Endodermal cell (in vitro differentiated cells): ENCODE measurements around the gene FAM131A. TPM values are rescaled to one million over a fixed set of nuclear protein-coding genes. Genes with fewer than 3 reads are reported as not detected.

Experiments
- DNase-seq: peaks from one replicate; pipeline ENCODE4 v3.0.0-alpha.2; 2017
- H3K27ac ChIP-seq: 2 replicates; pipeline ENCODE4 v1.5.1; 2013; ENCODE audit warnings: mild to moderate bottlenecking, low read depth, low read length, moderate library complexity
- H3K27me3 ChIP-seq: 2 replicates; pipeline ENCODE4 v1.6.1; 2013; ENCODE audit warnings: mild to moderate bottlenecking, low read length, moderate library complexity; ENCODE audit not compliant: insufficient read depth, control insufficient read depth, poor library complexity, severe bottlenecking
- H3K36me3 ChIP-seq: 2 replicates; pipeline ENCODE4 v1.7.0; 2013; ENCODE audit warnings: mild to moderate bottlenecking, low read length, moderate library complexity; ENCODE audit not compliant: control insufficient read depth, insufficient read depth
- H3K4me1 ChIP-seq: one replicate; pipeline ENCODE4 v1.7.0; 2013; ENCODE audit warnings: low read length; ENCODE audit not compliant: control insufficient read depth, insufficient read depth
- H3K4me3 ChIP-seq: 2 replicates; pipeline ENCODE4 v1.5.1; 2013; ENCODE audit warnings: mild to moderate bottlenecking, low read length, moderate library complexity
- H3K9ac ChIP-seq: 2 replicates; pipeline ENCODE4 v1.6.1; 2013; ENCODE audit warnings: mild to moderate bottlenecking, low read length, moderate library complexity; ENCODE audit not compliant: poor library complexity, severe bottlenecking; ENCODE audit errors: extremely low read depth
- H3K9me3 ChIP-seq: 2 replicates; pipeline ENCODE4 v1.6.1; 2013; ENCODE audit warnings: mild to moderate bottlenecking, low read length, moderate library complexity; ENCODE audit not compliant: control insufficient read depth
- H3K27ac Mint-ChIP-seq: 2 replicates; pipeline ENCODE4 v1.8.0; 2020; ENCODE audit warnings: mixed read lengths
- H3K27me3 Mint-ChIP-seq: 2 replicates; pipeline ENCODE4 v1.8.0; 2021; ENCODE audit warnings: mild to moderate bottlenecking, mixed read lengths; ENCODE audit not compliant: insufficient read depth
- H3K36me3 Mint-ChIP-seq: 2 replicates; pipeline ENCODE4 v1.8.0; 2020; ENCODE audit warnings: low read depth, mixed read lengths
- H3K4me1 Mint-ChIP-seq: 2 replicates; pipeline ENCODE4 v1.8.0; 2020; ENCODE audit warnings: mixed read lengths
- H3K4me3 Mint-ChIP-seq: 2 replicates; pipeline ENCODE4 v1.8.0; 2020; ENCODE audit warnings: mild to moderate bottlenecking, moderate library complexity, mixed read lengths
- H3K9me3 Mint-ChIP-seq: 2 replicates; pipeline ENCODE4 v1.8.0; 2020; ENCODE audit warnings: mild to moderate bottlenecking, mixed read lengths
- WGBS, 2 experiments: methylation state at CpG; one replicate each; pipeline versions ENCODE4 v1.1.5 to v1.1.7; 2013; ENCODE audit warnings: missing lambda C conversion rate in 2 of 2, mixed read lengths in 1 of 2; ENCODE audit not compliant: insufficient coverage in 1 of 2, insufficient read length in 1 of 2; 5-methylcytosine and 5-hydroxymethylcytosine counted together
- total RNA-seq, 2 donors: library from RNA; stranded (reverse); fragmentation: NEBNext Ultra II Directional in 1 of 2; extraction: Animal tissue kit (Norgen Biotek cat#: 25700) in 1 of 2; gene quantifications; 2 replicates in 1 of 2; 3 replicates in 1 of 2; pipeline ENCODE4 v1.2.1, GENCODE V29; 2021
- TF ChIP-seq, protein P1 (sequence below): fragments of 200-600 bp; sonication (generic); conservative IDR thresholded peaks from 2 replicates; pipeline ENCODE4 v1.5.0; 2021; ENCODE audit warnings: antibody characterized with exemption, mild to moderate bottlenecking

FAM131A gene
- total RNA-seq, 2 donors from 2014 or later = 18.3 to 24.1 TPM

DNA sequence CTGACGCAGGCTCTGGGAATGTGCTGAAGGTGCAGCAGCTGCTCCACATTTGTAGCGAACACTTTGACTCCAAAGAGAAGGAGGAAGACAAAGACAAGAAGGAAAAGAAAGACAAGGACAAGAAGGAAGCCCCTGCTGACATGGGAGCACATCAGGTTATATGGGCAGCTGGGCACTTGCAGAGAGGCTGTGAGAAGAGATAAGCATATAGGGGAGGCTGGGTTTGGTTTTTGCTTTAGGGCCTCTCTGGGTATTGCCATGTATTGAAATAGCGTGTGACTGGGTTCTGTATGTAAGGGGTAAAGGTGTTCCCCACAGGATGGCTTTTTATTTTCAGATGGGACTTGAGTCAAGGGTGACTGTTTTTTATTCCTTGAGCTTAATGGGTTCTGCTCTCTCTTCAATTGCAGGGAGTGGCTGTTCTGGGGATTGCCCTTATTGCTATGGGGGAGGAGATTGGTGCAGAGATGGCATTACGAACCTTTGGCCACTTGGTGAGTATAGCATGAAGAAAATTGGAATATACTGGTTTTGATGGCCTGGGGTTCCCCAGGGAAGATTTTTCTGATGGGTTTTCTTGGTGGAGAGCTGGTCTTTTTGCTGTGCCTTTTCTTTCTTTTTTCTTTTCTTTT is 30.9 kb upstream of the FAM131A start:
- TF ChIP-seq, protein P1, sequence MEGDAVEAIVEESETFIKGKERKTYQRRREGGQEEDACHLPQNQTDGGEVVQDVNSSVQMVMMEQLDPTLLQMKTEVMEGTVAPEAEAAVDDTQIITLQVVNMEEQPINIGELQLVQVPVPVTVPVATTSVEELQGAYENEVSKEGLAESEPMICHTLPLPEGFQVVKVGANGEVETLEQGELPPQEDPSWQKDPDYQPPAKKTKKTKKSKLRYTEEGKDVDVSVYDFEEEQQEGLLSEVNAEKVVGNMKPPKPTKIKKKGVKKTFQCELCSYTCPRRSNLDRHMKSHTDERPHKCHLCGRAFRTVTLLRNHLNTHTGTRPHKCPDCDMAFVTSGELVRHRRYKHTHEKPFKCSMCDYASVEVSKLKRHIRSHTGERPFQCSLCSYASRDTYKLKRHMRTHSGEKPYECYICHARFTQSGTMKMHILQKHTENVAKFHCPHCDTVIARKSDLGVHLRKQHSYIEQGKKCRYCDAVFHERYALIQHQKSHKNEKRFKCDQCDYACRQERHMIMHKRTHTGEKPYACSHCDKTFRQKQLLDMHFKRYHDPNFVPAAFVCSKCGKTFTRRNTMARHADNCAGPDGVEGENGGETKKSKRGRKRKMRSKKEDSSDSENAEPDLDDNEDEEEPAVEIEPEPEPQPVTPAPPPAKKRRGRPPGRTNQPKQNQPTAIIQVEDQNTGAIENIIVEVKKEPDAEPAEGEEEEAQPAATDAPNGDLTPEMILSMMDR = no peak
- Mint-ChIP-seq H3K4me1 (no peaks in the 10 kb centered on the region), H3K27me3 (no peaks in the 10 kb centered on the region), H3K4me3 (no peak overlapping the region), H3K27ac (no peak overlapping the region), H3K9me3 (no peaks in the 10 kb centered on the region), H3K36me3 (peaks cover 82% of the 10 kb centered on the region)
- DNase-seq = no peak
- Histone ChIP-seq H3K9ac (no peak overlapping the region), H3K4me1 (no peaks in the 10 kb centered on the region), H3K36me3 (peaks cover 78% of the 10 kb centered on the region), H3K27me3 (no peaks in the 10 kb centered on the region), H3K9me3 (no peaks in the 10 kb centered on the region), H3K4me3 (no peak overlapping the region), H3K27ac (no peak overlapping the region)
- 96 to 100% methylated on average over 2 to 4 of the region's 4 CpGs for WGBS, 2 experiments

DNA sequence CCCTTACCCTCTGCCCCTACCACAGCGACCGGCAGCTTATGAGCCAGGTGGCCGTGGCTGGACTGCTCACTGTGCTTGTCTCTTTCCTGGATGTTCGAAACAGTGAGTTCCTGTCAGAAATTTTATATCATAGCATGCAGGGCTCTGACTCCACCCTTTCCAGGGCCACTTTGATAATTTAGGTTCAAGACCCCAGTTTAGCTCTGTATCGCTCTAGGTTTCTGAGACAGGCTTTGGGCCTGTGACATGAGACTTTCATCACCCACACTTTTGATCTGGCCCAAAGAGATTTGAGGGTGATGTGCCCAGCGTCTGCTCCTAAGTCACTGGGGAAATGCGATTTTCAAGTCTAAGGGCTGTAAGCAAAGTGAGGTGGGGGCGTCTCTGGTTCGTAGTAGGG is 29.5 kb upstream of the FAM131A start:
- Histone ChIP-seq H3K4me3 (no peak overlapping the region), H3K9me3 (no peaks in the 10 kb centered on the region), H3K9ac (no peak overlapping the region), H3K27me3 (no peaks in the 10 kb centered on the region), H3K36me3 (peaks cover 63% of the 10 kb centered on the region), H3K27ac (no peak overlapping the region), H3K4me1 (no peaks in the 10 kb centered on the region)
- H3K36me3 Mint-ChIP-seq = peaks cover 67% of the 10 kb centered on the region
- no peak overlapping the region for H3K4me3 Mint-ChIP-seq
- 95 to 100% methylated on average over 4 to 9 of the region's 9 CpGs for WGBS, 2 experiments
- H3K9me3 Mint-ChIP-seq = no peaks in the 10 kb centered on the region
- H3K27me3 Mint-ChIP-seq = no peaks in the 10 kb centered on the region
- TF ChIP-seq, protein P1 = no peak
- DNase-seq = no peak
- H3K27ac Mint-ChIP-seq = no peak overlapping the region
- H3K4me1 Mint-ChIP-seq = no peaks in the 10 kb centered on the region

DNA sequence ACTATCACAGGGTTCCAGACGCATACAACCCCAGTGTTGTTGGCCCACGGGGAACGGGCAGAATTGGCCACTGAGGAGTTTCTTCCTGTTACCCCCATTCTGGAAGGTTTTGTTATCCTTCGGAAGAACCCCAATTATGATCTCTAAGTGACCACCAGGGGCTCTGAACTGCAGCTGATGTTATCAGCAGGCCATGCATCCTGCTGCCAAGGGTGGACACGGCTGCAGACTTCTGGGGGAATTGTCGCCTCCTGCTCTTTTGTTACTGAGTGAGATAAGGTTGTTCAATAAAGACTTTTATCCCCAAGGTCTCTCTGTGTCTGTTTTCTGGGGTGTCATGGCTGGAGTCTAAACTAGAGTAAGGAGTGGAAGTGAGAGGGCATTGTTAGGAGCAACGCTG is 28.7 kb upstream of the FAM131A start:
- peaks cover 59% of the 10 kb centered on the region for H3K36me3 Mint-ChIP-seq
- no peaks in the 10 kb centered on the region for H3K4me1 Mint-ChIP-seq
- Histone ChIP-seq H3K27me3 (no peaks in the 10 kb centered on the region), H3K27ac (no peak overlapping the region), H3K9me3 (no peaks in the 10 kb centered on the region), H3K4me3 (no peak overlapping the region), H3K36me3 (peaks cover 55% of the 10 kb centered on the region), H3K4me1 (no peaks in the 10 kb centered on the region), H3K9ac (no peak overlapping the region)
- DNase-seq = no peak
- H3K4me3 Mint-ChIP-seq = no peak overlapping the region
- no peak overlapping the region for H3K27ac Mint-ChIP-seq
- TF ChIP-seq, protein P1 = peak; percentile 31
- WGBS, 2 experiments = 89 to 94% methylated on average over 6 to 7 of the region's 7 CpGs
- no peaks in the 10 kb centered on the region for H3K9me3 Mint-ChIP-seq
- H3K27me3 Mint-ChIP-seq = no peaks in the 10 kb centered on the region
